GM10266 (cell line): Measurements from ENCODE around the gene TMCC1.

ENCODE experiments used
- DNase-seq: peaks from one replicate; pipeline ENCODE4 v3.0.0; 2012; ENCODE audit errors: extremely low spot score
- CTCF ChIP-seq: IDR thresholded peaks from 2 replicates; pipeline ENCODE4 v1.5.1; 2012; ENCODE audit warnings: mild to moderate bottlenecking, low read depth; ENCODE audit not compliant: control insufficient read depth, insufficient read depth; ENCODE audit errors: missing control alignments

The TMCC1 gene

GRCh38 chr3:129604767-129605166, 288.7 kb downstream of the TMCC1 start:
- no peak for TF ChIP-seq CTCF
- no peak for DNase-seq

- no peak for DNase-seq
- TF ChIP-seq CTCF, result no peak
Measured at GRCh38 chr3:129603991-129604749, 289.3 kb downstream of the TMCC1 start.

- DNase-seq, result no peak
- TF ChIP-seq CTCF, result no peak
Measured at GRCh38 chr3:129603561-129603942, 290.0 kb downstream of the TMCC1 start.

GRCh38 chr3:129602730-129603560, 290.6 kb downstream of the TMCC1 start:
- no peak for TF ChIP-seq CTCF

GRCh38 chr3:129602309-129602708, 291.2 kb downstream of the TMCC1 start:
- no peak for TF ChIP-seq CTCF
- no peak for DNase-seq

More at GRCh38 chr3:129602730-129603560, 290.6 kb downstream of the TMCC1 start:
- no peak for DNase-seq

- no peak for TF ChIP-seq CTCF
- no peak for DNase-seq
Measured at GRCh38 chr3:129601713-129602112, 291.8 kb downstream of the TMCC1 start.

- no peak for TF ChIP-seq CTCF
- no peak for DNase-seq
Measured at GRCh38 chr3:129600348-129600747, 293.2 kb downstream of the TMCC1 start.
